Glomerular visceral epithelial cell (primary cell): ENCODE measurements around the gene IL36A.

ENCODE experiments used
- DNase-seq: peaks from one replicate; pipeline ENCODE4 v3.0.0-alpha.2; 2016; ENCODE audit errors: extremely low spot score

The IL36A gene

GRCh38 chr2:113050921-113051895, 45.9 kb downstream of the IL36A start:
- DNase-seq = no peak

- DNase-seq = no peak
Measured at GRCh38 chr2:113052396-113052917, 47.2 kb downstream of the IL36A start, which contains the start of gene IL36B. IL36B (minus strand) TSS chr2:113052867.

- no peak for DNase-seq
Measured at GRCh38 chr2:113053666-113054065, 48.4 kb downstream of the IL36A start.

GRCh38 chr2:113054066-113054465, 48.8 kb downstream of the IL36A start:
- DNase-seq = no peak

GRCh38 chr2:113056521-113056920, 51.3 kb downstream of the IL36A start:
- DNase-seq = no peak

- DNase-seq = no peak
Measured at GRCh38 chr2:113057117-113057516, 51.9 kb downstream of the IL36A start.
